Kidney capillary endothelial cell (primary cell): Measurements from ENCODE around the gene NAA15.
A peak's percentile ranks its signal among the peaks of the same experiment; 100 is the strongest.
"Not testable (repeated sequence)": the region's sequence is repeated elsewhere in the genome, so short reads cannot be mapped to it uniquely, and the experiment has no call there.

Experiments used
- DNase-seq: peaks from one replicate; pipeline ENCODE4 v3.0.0-alpha.2; 2018; ENCODE audit warnings: low spot score

Gene NAA15

DNA sequence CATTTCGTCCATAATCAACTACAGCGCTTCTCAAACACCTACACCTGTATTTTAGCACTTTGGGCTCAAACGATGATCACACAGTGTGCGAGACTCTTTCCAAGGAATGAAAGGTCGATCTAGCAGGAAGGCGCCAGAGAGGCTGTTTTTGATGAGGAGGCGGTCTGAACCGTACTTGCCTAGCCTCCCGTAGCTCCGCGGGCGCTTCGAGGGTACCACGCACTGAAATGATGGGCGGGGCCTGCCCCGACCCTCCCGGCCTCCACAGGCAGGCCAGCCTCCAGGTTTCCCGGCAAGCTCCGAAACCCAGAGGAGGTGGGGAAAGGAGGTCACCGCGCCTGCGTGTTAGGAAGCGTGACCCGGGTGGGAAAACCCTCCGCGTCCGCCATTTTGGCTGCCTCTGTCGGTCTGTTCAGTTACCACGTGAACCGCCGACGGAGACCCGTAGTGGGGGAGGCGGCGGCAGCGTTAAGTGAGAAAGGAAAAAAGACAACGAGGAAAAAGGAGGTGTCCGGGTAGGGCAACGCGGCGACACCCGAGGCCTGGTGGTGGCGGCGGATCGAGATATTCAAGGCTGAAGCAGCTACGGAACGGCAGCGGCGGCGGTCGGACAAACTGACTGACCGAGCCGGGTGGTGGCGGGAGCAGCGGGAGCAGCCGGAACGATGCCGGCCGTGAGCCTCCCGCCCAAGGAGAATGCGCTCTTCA lies at the start of gene NAA15:
Gene NAA15, plus strand, starts transcription at position 393 of the 708 bp plus-strand sequence. Its CDS starts 273 bp downstream, at position 666.
- peak; percentile 97 for DNase-seq

DNA sequence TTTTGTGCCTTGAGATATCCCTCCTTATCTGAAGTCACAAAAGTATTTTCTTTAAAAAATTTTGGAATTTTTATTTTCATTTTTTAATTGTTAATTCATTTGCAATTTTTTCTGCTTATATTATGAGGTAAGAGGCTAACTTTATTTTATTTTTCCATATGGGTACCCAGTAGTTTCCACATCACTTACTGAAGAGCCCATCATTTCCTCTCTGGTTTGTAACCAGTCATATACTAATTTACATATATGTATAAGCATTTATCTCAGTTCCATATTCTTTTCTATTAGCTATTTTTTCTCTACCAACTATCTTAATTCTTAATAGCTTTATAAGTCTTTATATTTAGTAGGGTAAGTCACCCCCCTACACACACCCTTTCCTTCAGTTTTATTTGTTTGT lies 48.3 kb upstream of the NAA15 start:
- DNase-seq, result no peak

DNA sequence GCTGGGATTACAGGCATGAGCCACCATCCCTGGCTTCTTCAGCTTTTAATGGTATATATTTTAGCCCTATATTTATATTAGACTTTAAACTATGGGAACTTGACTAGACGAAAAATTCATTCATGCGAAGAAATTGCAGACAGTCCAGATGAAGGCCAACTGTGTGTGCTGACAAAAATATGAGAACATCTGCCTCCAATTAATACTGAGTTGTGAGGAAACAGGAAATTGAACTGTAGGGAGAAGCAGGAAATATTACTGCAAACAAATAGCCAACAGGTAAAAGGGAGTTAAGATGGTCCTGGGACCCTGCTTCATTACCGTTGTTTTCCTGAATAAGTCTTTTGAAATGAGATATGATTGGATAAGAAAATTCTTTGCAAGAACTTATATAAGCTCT lies 47.6 kb upstream of the NAA15 start:
- DNase-seq, result no peak

- not testable (repeated sequence) for DNase-seq
Observed at GRCh38 chr4:139255581-139255980, 45.7 kb upstream of the NAA15 start.

GRCh38 chr4:139256349-139256748 lies 45.0 kb upstream of the NAA15 start:
- no peak for DNase-seq

- DNase-seq, result no peak
Observed at GRCh38 chr4:139265654-139266053, 35.7 kb upstream of the NAA15 start.

DNA sequence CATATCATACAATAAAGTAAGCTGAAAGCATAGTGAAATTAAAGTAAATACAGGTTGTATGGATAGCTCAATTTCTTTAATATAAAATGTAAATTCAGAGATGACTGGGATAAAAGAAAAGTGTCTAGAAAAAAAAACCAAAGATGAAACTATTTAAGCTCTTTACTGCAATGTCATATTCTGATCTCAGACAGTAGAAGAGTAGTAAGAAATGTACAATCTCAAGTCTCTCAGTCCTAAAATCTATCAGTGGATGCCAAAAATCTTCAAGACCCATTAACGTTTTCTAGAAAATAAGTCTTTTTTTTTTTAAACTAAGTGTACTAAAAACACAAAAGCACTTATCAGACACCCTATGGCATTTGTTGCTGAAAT lies 35.1 kb upstream of the NAA15 start:
- DNase-seq, result no peak

- DNase-seq, result peak; percentile 31
Observed at GRCh38 chr4:139266583-139267257, 34.6 kb upstream of the NAA15 start.

- DNase-seq, result no peak
Observed at GRCh38 chr4:139267301-139267700, 34.0 kb upstream of the NAA15 start.

DNA sequence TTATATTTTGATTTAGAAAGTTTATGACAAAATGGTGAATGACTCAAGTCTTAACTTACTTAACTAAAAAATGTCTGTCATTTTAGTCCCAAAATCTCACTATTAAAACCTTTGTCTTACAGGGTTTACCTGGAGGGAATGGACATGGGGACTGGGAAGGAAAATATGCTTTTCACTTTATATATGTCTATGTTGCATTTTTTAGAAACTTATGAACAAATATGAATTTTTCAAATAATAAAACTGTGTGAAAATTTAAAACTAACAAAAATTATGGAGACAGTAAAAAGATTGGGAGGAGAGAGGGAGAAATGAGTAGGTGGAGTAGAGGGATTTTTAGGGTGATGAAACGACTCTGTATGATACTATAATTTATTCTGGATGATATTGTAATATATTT lies 27.5 kb upstream of the NAA15 start:
- no peak for DNase-seq

DNA sequence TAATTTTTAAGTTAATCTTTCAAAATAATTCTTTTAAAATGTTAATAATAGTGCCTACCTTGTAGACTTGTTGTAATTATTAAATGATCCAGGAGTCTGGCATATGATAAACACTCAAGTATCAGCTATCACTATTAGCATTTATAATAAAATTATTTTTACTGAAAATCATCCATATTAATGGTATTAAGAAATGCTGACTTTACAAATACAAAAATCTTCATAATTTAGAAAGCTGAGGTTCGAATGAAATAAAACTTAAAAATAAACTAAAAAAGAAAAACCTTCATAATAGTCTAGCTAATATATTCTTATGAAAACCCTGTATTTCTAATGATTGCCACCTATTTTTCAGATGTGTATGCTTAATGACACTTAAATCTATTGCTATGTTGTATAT lies 26.5 kb upstream of the NAA15 start:
- DNase-seq, result no peak

DNA sequence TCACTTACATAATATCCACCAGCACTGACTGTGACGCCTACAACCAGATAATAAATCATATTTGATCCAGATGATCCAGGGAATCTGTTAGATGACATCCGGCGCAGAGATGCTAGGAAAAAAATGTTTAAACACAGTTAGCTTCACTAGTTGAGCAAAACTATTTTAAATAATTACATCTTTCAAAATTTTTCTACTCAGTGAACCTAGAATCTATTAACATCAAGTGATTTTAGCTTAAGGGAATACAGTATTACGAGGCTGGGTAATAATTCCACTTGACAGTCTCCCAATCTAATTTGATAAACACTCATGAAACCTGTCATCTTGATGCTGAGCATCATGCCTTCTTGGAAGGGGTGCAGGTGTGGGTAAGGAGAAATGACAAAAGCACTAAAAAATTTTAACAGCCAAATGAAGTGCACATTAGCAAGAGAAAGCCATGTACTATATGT lies 26.0 kb upstream of the NAA15 start:
- no peak for DNase-seq

DNA sequence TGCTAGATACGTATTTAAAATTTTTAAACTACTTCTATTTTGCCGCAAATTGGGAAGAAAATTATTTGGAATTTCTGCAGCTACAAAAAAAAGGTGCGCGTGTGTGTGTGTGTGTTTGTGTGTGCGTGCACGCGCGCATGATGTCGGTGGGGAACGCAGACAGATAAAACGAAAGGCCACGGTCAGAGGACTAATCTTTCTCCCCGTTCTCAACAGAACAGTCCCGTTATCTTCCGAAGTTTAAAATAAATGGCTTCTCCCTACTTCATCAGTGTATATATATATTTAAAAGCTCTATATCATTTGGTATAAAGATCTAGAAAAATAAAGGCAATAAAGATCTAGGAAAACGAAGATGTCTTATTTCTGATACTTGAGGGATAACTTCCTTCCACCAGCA lies 22.8 kb upstream of the NAA15 start:
- no peak for DNase-seq

GRCh38 chr4:139278912-139279759 lies 22.2 kb upstream of the NAA15 start:
- DNase-seq, result no peak

DNA sequence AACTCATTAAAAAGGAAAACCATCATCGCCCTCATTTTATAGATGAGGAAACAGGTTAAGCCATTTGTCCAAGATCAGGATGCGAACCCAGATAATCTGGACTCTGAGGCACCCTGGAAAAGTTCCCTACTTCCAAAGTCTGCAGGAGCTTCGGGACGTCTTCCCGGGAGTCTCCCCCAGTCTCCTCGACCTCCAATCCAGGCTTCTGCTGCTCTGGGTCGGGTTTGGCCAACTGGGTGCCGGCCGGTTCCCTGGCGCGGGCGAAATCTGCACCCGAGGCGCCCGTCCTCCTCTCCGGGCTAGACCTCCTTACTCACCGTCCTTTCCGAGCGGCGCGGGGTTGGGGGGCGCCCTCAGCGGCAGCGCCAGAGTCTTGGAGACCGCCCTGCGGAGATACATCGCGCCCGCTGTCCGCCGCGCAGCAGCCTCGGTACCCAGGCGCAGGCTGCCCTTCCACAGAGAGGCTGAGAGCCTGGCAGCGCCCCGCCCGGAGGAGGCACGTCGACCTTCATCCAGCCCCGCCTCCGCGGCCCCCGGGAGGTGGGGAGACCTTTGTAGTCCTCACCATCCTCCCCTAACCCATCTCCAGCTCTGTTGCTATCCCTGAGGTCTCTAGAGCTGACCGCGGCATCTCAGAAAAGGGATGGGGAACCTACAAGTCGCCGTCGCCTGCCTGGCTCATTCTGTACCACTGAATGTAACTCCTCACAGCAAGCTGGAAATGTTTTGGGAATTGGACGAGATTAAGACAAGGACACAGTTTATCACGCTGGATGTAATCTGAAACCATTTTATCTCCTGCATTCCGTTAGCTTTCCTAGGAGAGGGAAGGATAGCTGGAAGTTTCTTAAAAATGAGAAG lies 21.3 kb upstream of the NAA15 start, which contains the start of gene MGARP:
Gene MGARP, minus strand, starts transcription at position 466 of the 861 bp plus-strand sequence. Its CDS starts 67 bp downstream, at position 399.
- no peak for DNase-seq

DNA sequence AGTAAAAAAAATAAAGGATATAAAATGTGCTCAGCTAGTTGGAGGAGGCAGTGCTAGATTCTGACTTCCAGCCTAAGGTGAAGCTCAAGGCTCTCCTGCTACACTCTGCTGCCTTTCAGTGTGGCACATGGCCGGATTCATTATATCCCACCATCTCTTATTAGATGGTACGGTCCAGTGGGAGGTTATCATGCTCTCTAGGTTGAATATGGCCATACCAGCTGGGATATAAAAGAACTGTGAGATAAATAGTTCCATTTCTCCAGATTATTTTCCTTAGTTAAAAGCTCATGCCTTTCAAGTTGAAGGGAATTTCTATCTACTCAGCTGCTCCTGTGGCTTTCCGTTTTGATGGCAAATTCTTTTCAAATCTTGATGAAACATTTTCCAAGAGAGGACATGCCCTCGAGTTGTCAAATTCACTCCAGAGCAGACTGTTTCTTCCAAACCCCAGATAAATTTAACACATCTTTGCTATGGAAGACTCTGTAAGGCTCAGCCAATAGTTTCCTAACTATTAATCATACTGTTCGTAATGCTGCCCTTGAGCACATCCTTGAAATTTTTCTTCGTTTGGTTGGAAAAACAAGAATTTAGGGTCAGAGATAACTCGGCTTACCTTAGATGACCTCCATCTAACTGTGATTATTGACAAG lies 19.1 kb upstream of the NAA15 start:
- no peak for DNase-seq

DNA sequence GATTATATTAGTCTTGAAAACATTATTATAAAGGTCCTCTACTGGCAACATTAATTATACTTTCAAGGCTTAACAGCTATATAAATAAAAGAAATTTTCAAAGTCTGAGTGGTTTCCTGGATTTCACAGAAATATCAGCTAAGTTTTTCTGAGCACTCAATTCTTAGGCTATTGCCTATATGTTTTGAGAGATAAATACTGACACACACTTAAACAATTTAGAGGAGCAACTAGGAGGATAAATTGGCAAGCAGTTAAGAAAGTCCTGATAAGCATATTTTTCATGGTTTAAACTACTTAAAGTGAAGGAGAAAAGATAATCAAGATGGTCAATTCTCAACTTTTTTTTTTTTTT lies 18.6 kb upstream of the NAA15 start:
- DNase-seq, result no peak

GRCh38 chr4:139286186-139286698 lies 15.1 kb upstream of the NAA15 start:
- no peak for DNase-seq

DNA sequence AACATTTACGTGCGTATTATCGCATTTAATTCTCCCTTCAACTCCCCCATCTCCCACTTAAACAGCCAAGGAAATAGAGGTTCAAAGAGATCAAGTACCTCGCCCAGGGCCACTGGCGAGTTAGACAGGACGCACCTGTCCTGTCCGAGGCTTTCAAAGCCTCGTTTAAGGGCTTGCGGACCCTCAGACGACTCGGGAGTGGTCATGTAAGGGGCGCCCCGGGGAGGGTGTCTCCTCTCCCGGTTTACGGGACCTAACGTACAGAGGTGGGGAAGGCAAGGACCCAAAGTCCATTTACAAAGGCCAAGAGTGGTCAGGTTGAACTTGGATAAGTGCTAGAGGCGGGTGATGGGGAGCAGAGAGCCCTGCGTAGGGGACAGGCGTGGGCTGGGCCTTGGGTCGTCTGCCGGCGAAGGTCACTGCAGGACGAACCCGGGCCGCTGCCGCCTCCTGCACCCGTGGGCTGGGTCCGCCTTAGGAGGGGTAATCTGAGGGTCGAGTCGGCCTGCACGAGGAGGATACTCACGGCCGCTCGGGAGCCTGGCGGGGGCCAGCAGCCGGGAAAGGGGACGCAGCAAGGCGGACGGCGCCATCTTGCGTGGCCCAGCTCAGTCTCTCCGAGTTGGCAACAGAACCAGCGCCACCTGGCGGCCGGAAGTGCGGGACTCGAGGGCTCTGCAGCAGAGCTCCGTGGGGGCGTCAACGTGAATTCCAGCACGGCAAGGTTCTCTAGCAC lies 5.9 kb upstream of the NAA15 start:
- DNase-seq, result peak; percentile 89

DNA sequence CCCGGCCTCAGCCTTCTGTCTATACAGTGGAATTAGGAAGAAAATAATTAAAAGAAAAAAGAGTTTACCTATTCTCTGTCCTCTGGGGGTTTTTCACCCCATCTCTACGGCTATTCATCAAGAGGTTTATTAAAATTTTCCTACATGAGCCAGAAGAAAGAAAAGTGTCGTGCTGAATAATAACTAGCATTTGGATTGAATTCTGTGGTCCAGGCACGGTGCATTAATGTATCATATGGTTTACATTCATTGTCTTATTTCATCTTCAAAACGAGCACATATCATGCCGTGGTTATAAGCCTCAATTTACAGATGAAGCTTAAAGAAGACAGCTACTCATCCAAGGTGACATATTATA lies 5.4 kb upstream of the NAA15 start:
- DNase-seq, result no peak
